ENCODE measurements around the gene TGFBR3. TPM values are rescaled to one million over a fixed set of nuclear protein-coding genes. Genes with fewer than 3 reads are reported as not detected.
A peak's percentile ranks its signal among the peaks of the same experiment; 100 is the strongest.

TGFBR3 gene
- total RNA-seq, 1 donor from 2014 or later, result 10.0 TPM

- DNase-seq (ENCODE audit: extremely low read depth, low read depth, low spot score), result no peak
These were observed 144.0 kb downstream of the TGFBR3 start for GRCh38 chr1:91741906-91742305.

GRCh38 chr1:91741301-91741700 is 144.7 kb downstream of the TGFBR3 start:
- no peak for DNase-seq (ENCODE audit: extremely low read depth, low read depth, low spot score)

DNA sequence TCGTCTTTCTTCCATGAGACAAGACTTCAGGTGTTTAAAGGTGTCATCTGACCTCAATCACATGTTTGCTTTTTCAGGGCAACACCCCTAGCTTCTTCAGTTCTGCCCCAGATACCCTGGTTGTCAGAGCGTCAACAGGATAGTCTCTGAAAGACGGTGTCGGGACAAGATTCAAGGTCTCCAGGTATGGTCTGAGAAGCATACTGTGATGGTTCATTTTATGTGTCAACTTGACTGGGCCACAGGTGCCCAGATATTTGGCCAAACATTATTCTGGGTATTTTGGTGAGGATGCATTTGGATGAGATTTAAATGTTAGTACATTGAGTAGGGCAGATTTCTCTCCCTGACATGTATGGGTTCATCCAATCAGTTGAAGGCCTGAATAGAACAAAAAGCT is 148.3 kb downstream of the TGFBR3 start:
- DNase-seq (ENCODE audit: extremely low read depth, low read depth, low spot score), result no peak

- no peak for DNase-seq (ENCODE audit: extremely low read depth, low read depth, low spot score)
These were observed 149.0 kb downstream of the TGFBR3 start for GRCh38 chr1:91736715-91737615.

- DNase-seq (ENCODE audit: extremely low read depth, low read depth, low spot score), result no peak
These were observed 149.7 kb downstream of the TGFBR3 start for GRCh38 chr1:91736146-91736714.

- no peak for DNase-seq (ENCODE audit: extremely low read depth, low read depth, low spot score)
These were observed 150.6 kb downstream of the TGFBR3 start for GRCh38 chr1:91735266-91735845.

- DNase-seq (ENCODE audit: extremely low read depth, low read depth, low spot score), result no peak
These were observed 151.2 kb downstream of the TGFBR3 start for GRCh38 chr1:91734761-91735160.

- no peak for DNase-seq (ENCODE audit: extremely low read depth, low read depth, low spot score)
These were observed 152.7 kb downstream of the TGFBR3 start for GRCh38 chr1:91733108-91733710.

- no peak for DNase-seq (ENCODE audit: extremely low read depth, low read depth, low spot score)
These were observed 153.5 kb downstream of the TGFBR3 start for GRCh38 chr1:91732291-91733107.

DNA sequence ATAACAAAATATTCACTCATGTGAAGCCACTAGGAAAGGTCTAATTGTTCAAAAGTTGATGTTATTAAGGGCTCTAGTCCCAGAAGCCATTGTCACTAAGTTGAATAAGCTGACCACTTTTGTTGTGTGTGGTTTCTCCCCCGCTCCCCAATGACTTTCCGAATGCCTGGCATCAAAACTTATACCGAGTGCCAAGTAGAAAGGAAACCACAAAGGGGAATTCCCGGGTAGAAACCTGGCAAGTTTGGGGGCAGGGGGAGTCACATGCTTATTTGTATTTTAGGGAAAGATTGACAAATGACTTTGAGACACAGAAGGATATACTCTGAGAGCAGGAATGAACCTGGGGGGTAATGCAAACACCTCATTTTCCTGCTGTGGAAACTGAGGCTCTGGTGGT is 154.1 kb downstream of the TGFBR3 start:
- DNase-seq (ENCODE audit: extremely low read depth, low read depth, low spot score), result peak; percentile 18

DNA sequence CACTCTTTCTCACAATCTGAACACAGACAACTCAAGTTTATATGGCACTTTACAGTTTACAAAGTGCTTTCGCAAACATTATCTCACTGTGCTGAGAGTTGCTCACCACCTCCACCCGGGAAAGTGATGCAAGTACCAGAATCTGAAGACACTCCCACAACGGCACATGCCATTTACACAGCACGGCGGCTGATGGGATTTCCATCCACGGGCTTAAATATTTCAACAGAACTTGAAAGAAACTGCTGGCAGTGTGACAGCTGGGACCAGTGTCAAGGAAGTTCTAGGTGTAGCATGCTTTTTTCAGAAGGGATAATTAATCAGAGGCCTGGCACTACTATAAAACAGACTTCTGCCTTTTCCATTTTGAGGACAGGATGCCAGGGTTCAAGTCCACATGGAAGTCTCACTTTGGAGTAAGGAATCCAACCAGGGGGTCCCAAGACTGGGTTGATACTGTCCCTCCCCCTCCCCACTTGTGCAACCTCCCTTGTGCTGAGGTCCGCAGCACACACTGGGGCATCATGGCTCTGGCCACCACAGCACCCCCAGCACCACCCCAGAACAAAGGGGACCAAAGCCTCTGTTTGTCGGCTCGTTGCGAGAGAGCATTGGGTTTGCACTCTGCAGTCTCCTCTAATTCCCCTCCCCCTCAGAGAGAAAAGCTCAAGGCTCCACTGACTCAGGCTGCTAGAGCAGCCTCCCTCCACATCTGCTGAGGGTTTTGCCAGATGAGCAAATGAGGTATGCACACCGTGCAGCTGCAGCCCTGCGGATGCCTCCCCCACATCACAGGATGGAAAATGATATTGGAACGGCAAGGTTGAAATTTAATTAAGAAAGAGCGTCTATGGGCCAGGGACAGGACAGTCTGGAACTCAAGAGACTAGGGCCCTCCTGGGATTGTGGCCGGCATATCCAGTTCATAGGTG is 154.9 kb downstream of the TGFBR3 start:
- no peak for DNase-seq (ENCODE audit: extremely low read depth, low read depth, low spot score)

DNA sequence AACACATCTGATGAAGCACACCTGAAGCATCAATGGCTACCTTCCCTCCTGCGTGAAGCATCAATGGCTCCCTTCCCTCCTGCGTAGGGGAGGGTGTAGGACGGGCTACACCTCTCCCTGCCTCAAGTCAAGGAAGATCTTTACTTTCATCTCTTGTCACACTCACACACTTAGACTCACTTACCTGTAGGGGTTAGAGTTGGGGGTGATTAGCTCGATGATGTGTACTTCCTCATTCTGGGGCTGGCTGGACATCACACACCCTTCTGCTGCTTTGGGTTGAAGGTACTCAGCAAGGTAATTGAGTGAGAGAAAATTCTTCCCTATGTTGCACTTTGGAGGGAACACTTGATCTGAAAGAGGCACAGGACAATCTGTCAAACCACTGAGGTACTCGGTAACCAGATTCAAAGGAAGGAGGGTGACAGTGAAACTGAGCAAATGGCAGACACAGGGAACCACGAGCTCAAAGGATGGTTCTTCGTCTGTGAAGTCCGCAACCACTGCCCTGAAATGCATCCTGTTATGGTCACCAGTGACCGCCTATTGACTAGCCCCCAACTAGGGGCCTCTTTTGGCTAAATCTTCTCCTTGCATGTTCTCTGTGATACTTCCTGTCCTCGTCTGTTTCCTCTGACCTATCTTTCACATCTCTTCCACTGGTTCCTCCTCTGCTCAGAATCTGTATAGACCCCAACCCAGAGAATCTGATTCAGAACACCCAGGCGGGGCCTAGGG is 156.2 kb downstream of the TGFBR3 start:
- DNase-seq (ENCODE audit: extremely low read depth, low read depth, low spot score), result no peak

- DNase-seq (ENCODE audit: extremely low read depth, low read depth, low spot score), result no peak
These were observed 158.2 kb downstream of the TGFBR3 start for GRCh38 chr1:91727763-91728162.

DNA sequence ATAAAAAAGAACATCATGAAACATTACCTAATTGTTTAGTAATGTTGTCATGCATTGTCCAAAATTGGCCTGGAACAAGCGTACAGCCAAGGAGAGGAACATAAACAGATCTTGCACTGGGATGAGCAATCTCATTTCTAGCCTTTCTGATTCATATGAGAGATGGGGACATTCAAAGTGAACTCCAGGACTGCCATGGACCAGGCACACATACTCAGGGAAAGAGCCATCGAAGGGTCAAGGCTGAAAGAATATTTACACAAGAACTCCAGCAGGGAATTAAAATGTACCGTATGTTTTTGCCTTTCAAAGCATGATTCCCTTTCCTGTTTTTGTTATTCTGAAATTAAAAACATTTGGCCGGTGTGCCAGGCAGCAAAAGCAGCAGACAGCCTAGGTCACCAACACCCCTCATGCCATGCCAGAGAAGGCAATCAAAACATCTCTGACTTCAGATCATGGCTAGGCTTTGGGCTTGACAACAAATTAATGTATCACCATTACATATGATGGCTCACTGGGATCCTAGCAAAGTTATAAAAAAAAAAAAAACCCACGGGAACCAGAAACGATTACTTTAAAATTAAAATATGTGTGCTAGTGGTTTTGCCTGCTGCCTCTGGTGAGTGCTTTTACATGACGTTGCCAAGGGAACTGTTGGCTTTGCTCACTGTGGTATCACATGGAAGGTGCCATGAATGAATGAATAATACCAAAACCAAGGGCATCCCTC is 159.8 kb downstream of the TGFBR3 start:
- peak; percentile 29 for DNase-seq (ENCODE audit: extremely low read depth, low read depth, low spot score)

GRCh38 chr1:91725618-91725988 is 160.3 kb downstream of the TGFBR3 start:
- DNase-seq (ENCODE audit: extremely low read depth, low read depth, low spot score), result no peak

DNA sequence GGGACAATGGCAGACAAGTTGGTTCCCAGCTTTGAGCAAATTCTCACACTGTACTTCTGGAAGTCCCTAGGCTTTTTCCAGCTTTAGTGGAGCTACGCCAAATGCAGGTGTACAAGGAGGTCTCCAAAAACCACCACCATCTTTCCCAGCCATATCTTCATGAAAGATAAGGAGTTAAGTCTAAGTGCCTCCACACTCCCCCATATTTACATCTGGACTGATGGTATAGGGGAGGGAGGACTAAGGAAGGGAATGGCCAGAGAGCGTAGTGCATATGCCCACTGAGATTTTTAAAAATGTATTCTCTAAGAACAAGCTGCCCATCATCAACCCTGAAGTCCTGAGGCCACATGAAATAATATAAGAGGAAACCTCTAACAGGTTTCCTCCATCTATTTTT is 161.3 kb downstream of the TGFBR3 start:
- DNase-seq (ENCODE audit: extremely low read depth, low read depth, low spot score), result no peak

GRCh38 chr1:91724231-91724630 is 161.7 kb downstream of the TGFBR3 start:
- DNase-seq (ENCODE audit: extremely low read depth, low read depth, low spot score), result no peak

DNA sequence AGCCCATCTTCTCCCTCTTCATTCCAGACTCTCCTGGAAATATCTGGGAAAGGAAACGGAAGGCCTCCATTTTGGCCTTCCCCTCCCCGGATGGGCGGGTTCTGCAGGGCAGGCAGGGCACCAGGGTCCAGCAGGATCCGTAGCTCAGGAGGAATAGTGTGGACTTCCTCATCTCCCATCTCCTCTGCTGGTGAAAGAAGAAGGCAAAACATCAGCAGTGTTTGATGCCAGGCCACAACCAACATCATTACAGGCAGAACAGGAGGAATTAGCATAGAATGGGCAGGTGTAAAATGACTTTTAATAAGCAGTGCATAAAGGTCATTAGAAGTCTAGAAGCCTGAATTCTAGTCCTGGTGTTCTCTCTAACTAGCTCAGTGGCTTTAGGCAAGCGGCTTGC is 165.9 kb downstream of the TGFBR3 start:
- no peak for DNase-seq (ENCODE audit: extremely low read depth, low read depth, low spot score)

All from glomerular endothelial cell (primary cell).